HT1080 (cell line): ENCODE results near the gene DNAI7. TPM values are rescaled to one million over a fixed set of nuclear protein-coding genes. Genes with fewer than 3 reads are reported as not detected.

Source experiments
- DNase-seq: peaks from one replicate; pipeline ENCODE4 v3.0.0-alpha.2; 2015; ENCODE audit warnings: low read depth
- total RNA-seq: library from RNA; depleted of rRNA; stranded (reverse); fragments of >200 nt; shearing (Covaris generic); gene quantifications from 2 replicates; pipeline ENCODE4 v1.2.3, GENCODE V29; 2014

DNAI7 gene
- total RNA-seq, 1 experiment from 2014 or later, result not detected

DNA sequence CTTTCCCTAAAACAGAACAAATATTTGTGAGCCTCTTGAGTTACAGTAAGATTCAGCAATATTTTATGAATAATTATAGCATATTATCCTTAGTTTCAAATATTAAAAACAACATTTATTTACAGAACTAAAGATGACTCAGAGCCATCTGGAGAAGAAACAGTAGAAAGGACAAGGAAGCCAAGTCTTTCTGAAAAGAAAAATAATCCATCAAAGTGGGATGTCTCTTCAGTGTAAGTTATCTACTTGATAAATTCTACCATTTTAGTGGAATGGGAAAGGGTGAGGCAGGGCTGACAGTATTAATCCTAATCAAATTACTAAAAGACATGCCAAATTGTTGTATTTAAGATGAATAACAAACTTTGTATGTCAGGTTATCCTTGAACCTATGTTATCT, 88.1 kb downstream of the DNAI7 start:
- DNase-seq, result no peak

DNA sequence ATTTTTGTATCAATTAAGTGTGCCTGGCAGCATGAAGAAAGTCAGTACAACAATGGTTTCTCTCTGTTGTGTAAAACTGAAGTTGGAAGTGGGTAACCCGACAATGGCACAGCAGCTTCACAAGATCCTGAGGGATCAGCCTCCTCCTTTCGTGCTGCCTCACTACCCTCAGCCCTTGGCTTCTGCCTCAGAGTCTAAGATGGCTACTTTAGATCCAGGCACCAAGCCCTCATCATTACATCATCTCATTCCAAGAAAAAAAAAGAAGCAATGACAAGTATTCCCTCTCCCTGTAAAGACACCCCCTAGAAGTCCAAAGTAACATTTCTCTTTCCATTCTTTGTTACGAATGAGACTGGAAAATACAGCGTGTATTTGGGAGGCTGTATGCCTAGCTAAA, 92.6 kb downstream of the DNAI7 start:
- DNase-seq, result no peak

DNA sequence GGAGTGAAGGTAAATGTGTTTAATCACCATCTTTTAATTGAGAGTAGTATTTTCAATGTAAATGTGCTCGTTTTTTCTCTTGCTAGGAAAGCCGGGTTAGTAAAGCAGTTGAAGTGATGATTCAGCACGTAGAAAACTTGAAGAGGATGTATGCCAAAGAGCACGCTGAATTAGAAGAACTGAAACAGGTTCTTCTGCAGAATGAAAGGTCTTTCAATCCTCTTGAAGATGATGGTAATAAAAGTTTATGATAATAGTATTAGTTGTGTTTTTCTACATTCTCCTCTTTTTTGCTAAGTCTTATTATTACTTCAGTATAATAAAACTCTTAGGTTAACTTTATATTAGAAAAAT, 93.9 kb downstream of the DNAI7 start:
- no peak for DNase-seq

DNA sequence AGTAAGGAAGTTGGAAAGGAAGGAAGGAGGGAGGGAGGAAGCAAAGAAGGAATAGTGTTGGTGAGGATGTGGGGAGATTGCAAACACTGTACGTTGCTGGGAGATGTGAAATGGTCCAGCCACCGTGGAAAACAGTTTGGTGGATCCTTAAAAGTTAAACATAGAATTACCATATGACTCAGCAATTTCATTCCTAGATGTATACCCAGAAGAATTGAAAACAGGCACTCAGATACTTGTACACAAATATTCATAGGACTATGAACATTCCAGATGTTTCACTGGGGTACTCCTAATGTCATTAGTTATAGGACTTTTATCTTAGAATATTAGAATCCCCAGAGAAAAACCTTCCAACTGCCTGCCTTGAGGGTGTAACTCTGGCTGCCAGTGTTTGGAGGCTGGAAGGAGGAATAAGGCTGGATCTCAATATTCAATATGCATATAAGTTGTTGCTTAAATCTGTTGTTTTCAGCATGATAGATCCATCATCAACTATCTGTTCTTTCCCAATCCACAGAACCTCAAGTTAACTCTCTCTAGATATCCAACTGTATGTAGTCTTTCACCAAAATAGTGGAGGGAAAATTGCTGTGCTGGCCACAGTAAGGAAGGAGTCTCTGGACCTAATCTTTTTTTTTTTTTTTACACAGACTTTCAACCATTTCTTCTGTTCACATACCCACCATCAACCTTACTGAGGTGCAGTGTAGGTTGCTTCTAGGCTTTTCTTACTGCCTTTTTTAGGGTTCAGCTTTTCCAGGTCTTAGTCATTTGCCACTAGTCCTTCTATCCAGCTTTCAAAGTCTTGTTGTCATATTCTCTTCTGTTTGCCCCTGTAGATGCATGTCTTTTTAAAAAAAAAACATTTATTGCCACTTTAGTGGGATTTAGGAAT, 94.5 kb downstream of the DNAI7 start:
- no peak for DNase-seq

DNA sequence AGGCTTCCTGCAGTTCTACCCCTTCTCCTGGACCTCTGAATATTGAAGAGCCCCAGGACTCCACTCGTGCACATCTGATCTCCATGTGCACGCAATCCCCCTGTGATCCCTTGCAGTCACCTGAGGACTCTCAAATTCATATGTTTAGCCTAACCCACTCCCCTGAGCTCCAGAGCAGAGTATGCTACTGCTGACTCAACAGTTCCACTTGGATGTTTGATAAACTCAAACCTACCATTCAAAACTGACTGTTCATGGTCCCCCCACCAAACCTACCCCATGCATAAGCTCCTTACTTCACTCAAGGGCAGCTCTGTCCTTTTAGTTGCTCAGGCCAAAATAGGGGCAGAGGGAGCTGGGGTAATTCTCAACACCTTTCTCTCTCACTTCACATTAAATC, 96.0 kb downstream of the DNAI7 start:
- DNase-seq, result no peak

DNA sequence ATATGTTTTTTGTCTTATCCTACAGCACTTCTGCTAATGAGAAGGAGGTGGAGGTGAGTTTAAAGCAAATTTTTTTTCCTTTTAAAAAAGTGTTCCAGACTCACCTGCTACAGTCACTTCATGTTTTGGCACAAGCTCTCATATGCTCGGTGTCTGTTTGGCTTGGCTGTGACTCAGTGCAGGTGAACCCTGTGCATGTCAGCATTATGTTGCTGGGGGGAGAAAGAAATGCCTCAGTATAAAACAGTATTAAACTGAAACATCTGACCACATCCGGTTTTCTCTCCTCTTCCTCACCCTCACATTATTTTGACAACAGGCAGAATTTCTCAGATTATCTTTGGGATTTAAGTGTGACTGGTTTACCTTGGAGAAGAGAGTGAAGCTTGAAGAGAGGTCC, 105.2 kb downstream of the DNAI7 start:
- peak; percentile 75 for DNase-seq

DNA sequence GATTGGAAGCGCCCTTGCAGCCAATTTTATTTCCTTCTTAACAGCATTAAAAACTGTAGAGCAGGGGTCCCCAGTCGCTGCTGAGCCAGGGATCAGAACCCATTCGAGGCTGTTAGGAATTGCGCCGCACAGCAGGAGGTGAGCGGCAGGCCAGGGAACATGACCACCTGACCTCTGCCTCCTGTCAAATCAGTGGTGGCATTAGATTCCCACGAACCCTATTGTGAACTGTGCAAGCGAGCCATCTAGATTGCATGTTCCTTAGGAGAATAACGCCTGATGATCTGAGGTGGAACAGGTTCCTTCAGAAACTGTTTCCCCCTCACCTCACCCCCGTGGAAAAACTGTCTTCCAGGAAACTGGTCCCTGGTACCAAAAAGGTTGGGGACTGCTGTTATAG, 107.4 kb downstream of the DNAI7 start:
- no peak for DNase-seq

DNA sequence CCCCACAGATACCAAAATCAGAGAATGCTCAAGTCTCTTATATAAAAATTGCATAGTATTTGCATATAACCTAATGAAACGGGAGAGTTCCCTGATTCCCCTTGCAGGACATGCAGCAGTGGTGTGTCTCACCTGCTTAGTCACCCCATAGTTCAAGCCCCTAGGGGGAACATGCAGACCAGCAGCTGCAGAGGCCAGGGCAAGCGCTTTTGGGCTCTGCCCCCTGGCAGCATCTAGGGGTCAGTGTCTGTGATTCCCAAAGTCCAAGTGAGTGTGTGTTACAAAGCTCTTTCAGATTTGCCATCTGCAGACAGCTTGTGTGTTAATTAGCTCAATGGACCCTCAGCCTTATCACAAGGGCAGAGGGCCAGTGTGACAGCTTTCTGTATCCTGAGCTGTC, 110.1 kb downstream of the DNAI7 start:
- no peak for DNase-seq

DNA sequence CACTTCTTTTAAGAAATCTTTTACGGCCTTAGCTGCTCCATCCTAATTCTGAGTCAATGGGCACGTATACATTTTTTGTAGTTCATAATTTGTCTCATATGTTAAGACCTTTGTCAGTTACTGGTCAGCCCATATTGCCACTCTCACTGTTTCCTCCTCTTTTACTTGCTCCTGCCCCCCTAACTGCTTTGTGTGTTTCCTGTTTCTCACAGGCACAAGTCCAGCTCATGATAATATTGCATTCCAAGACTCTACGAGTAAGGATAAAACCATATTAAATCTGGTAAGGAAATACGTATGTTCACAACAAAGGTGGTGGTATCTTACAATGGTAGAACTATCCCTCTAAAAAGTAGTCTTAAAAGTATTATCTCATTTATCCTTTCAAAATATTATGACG, 111.7 kb downstream of the DNAI7 start:
- DNase-seq, result no peak

DNA sequence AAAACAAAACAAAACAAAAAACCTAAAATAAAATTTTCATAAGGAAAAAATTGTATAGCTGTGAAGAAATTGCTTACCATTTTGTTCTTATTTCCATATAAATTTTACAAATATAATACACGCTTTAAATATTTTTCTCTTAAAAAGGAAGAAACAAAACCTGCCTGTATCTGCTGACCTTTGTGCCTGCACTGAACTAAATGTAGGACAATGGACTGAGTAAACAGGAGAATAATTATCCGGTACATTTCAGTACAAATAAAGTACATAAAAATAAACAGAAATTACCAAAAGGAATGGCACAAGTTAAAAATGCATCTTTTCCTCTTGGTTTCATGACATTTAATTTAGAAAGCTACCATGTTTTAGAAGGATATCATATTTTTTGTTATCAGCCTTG, 112.3 kb downstream of the DNAI7 start:
- no peak for DNase-seq

DNA sequence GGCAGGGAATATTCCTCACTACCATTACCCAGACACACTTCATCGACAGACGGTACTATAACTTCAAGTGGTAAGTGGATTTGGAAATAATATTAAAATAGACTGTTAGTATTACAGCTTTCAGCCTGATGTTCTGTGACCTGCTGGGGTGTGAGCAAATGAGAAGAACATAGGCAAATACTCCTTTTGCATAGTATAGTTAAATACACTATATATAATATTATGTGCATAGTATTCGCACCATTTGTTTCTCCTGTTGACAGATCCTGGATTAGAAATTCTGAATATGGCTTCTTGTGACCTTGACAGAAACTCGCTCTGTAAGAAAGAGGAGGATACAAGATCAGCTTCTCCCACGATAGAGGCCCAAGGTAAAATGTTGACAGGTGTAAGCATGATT, 115.6 kb downstream of the DNAI7 start:
- DNase-seq, result no peak

DNA sequence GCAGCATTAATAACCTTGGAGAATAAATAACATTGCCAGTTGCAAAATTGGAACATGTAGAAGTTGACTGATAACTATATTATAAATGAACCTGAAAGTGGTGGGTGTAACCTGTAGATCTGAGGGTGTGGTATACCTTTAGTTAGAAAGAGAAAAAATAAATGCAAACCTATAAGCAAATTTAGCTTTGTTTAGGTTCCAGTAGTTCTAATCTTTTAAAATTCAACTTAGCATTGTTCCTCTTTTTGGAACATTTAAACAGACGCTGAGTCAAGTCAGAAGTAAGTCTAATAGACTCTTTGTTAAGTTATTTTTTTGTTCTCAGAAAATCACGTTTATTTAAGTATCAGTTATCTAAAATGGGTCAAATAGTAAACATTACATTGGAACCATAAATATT, 120.0 kb downstream of the DNAI7 start:
- no peak for DNase-seq

DNA sequence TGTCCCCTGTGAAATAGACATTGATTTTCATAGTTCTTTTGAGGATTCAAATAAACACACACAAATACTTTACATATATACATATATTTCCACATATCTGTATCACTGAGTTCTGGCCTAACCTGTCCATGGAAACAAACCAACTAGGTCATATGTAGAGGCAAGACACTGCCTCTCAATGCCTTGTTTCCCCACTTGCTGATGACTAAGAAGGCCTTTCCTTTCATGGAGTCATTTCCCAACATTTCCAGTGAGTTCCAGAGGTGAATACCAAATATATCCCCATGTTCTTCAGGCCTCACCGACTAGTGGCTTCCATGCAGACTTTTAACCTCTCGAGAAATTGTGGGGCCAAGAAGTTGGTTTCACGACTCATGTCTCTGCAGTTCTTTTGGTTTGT, 120.8 kb downstream of the DNAI7 start:
- DNase-seq, result no peak

DNA sequence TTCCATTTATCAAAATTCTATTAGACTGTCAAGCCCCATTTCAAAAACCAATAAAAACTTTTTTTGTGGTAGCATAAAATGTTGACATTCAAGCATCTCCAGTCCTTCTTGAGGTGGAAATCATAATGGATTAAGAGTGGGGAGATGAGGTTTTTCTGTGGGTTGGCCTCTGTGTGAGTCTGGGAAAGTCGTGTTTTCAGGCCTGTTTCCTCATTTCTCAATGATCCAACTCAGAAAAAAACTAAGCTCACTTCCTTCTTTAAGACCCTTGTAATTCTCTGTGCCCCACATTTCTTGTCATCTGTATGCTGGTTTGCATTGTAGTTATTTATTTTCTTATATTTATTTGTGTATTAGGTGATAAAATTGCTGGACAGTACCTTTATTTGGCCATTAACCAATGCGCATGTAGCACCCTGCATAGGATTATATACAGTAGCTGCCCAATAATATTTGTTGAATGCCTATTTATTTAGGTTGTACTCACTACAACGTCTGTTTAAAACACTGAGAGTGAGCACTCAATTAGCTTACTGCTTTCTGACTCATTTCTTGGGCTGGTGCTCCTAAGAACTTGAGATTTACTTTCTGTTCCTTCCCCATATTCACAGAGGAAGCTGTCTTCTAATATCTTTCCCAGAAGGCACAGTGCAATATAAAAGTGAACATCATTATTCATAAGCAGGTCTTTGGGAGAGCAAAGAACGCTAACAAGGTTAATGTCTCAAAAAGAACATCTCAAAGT, 121.9 kb downstream of the DNAI7 start:
- DNase-seq, result no peak

DNA sequence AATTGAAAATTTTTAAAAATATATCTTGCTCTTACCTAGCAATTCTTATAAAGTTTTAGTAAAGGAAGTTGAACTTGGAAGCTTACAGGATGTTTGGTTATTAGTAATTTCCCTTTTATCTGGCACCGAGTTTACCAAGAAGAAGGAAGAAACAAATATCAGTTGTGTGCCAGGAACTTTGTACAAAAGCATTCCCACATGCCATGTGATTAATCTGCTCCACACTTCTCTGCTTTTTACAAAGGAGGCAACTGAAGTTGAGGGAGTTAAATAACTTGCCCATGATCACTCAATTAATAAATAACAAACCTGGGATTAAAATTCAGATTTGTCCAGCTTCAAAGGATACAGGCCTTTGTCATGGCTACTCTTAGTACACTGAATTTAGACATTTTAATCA, 123.6 kb downstream of the DNAI7 start:
- no peak for DNase-seq

DNA sequence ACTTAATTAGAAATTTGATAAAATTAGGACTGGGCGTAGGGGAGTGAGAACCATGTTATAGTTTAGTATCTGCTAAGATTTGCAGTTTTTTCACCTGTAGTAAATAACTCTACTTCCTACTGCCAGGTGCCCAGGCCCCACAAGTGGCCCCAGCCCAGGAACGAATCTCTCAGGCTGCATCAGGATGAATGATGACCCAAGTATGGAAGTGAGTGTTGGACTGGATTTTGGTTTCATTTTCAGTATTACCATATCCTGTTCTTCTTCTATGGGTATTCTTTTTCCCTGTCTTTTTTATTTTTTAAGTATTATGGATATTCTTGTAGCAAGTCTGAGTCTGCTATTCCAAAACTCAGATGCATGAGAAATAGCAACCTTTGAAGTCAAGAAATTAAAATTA, 125.7 kb downstream of the DNAI7 start:
- DNase-seq, result peak; percentile 16

DNA sequence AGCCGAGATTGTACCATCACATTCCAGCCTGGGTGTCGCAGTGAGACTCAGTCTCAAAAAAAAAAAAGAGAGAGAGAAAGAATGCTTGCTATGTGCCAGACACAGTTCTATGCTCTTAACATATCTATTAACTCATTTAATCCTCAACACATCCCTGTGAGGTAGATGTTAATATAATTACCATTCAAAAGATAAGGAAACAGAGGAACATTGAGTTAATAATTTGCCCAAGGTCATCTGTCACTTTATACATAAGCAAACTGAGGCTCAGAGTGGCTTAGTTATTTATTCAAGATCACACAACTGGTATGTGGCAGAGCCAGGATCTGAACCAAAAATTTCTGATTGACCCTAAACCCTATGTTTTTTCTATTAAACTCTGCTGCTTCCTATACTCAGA, 129.9 kb downstream of the DNAI7 start:
- DNase-seq, result no peak

DNA sequence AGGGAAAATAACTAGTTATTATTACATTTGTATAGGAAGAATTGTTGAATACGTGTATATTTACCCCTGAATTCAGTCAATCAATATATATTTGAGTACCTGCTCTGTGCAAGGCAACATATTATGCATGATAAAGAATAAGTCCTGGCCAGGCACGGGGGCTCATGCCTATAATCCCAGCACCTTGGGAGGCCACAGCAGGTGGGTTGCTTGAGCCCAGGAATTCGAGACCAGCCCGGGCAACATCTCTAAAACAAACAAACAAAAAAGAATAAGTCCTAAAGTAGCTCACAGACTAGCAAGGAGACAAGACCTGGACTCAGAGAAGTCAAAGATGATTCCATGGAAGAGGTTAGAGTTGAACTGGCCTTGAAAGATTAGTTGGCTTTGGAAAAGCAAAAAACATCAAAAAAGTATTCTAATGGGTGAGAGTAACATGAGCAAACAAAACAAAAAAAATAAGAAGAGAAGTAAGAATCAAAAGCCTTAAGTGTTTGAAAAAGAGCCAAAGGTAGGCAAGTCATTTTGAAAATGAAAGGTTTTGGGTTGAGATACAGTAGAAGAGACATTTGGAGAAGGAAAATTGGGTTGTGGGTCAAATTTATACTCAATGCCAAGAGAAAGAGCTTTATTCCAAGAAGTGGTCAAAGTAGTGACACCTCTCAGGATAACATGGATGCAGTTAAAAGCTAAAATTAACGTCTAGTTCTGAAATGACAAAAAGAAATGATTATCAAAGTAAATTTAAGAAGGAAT, 130.9 kb downstream of the DNAI7 start:
- no peak for DNase-seq

DNA sequence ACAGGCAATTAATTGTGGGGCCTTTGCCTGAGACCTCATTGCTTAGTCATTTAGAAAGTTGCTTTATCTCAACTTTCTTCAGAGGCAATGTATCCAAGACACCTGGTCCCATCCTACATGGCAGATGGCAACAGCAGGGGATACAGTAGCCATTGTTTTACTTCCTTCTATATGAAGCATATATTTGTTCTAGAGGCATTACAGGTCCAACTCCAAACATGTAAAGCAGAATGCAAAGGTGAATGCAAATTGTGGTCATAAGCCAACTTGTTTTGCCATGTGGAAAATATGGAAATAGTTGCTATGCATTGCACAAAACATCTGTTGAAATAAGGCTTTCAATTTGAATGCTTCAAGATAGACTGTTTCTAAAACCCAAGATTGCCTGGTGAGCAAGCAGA, 136.3 kb downstream of the DNAI7 start:
- DNase-seq, result no peak
